ENCODE measurements around the gene SH3GLB2. TPM values are rescaled to one million over a fixed set of nuclear protein-coding genes. Genes with fewer than 3 reads are reported as not detected.

SH3GLB2 gene
- total RNA-seq, 1 experiment from 2014 or later = 184 TPM

DNA sequence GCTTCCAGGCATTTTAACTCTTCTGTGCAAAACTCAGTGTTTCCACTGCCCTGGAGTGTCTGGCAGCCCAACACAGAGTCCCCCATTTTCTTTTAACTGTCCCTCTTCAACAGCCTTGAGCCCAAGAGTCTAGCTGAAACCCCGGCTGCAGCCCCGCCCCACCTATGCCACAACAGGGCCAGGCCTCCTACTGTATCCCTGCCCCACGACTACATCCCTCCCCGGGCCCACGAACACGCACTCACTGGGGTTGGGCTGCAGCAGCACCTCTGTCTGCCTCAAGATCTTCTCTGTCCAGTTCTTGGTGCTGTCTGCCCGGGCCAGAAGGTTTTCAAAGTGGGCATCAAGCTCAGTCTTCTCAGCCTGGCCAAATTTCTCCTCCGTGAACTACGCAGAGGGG is 6.1 kb downstream of the SH3GLB2 start:
- H3K27ac ChIP-seq = no peak overlapping the region
- no peaks in the 10 kb centered on the region for H3K27me3 ChIP-seq (ENCODE audit: insufficient read depth, low read depth)
- intact Hi-C loops (cut with micrococcal nuclease; ENCODE audit: unreplicated experiment) = loop anchor here (10.0 kb wide), 2 partner anchors 337 to 463 kb away; partner anchors contain the start of gene SET
- no peaks in the 10 kb centered on the region for H3K9me3 ChIP-seq (ENCODE audit: insufficient read depth, low read depth)
- BruUV-seq (replicated peaks) = no TSS peak
- ChIA-PET POLR2A (ENCODE audit: unreplicated experiment) (interaction anchor here (0.7 to 0.9 kb wide), 2 partner anchors 204 to 206 kb away, joined by 7 to 25 read pairs; partner anchors contain the start of gene ENDOG), CTCF (no interaction called here)
- peaks cover 46% of the 10 kb centered on the region for H3K4me1 ChIP-seq (replicated peaks; ENCODE audit: insufficient read depth)
- peaks cover 3% of the 10 kb centered on the region; the same call in 1 of the 2 replicates for H3K36me3 ChIP-seq (ENCODE audit: low read depth)
- no peak for TF ChIP-seq EZH2 (IDR thresholded peaks at IDR 0.05; ENCODE audit: low read depth)
- TF ChIP-seq, protein P1, sequence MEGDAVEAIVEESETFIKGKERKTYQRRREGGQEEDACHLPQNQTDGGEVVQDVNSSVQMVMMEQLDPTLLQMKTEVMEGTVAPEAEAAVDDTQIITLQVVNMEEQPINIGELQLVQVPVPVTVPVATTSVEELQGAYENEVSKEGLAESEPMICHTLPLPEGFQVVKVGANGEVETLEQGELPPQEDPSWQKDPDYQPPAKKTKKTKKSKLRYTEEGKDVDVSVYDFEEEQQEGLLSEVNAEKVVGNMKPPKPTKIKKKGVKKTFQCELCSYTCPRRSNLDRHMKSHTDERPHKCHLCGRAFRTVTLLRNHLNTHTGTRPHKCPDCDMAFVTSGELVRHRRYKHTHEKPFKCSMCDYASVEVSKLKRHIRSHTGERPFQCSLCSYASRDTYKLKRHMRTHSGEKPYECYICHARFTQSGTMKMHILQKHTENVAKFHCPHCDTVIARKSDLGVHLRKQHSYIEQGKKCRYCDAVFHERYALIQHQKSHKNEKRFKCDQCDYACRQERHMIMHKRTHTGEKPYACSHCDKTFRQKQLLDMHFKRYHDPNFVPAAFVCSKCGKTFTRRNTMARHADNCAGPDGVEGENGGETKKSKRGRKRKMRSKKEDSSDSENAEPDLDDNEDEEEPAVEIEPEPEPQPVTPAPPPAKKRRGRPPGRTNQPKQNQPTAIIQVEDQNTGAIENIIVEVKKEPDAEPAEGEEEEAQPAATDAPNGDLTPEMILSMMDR (conservative IDR thresholded peaks at IDR 0.05) = no peak
- H4K20me1 ChIP-seq (ENCODE audit: insufficient read depth) = peaks cover 29% of the 10 kb centered on the region
- peaks cover 61% of the 10 kb centered on the region for H3K79me2 ChIP-seq (ENCODE audit: low read depth)
- no peak overlapping the region for H3K4me2 ChIP-seq
- no peak for DNase-seq
- peaks cover 34% of the 10 kb centered on the region for H3F3A ChIP-seq (ENCODE audit: insufficient read depth, low read depth)
- H2AFZ ChIP-seq = no peak overlapping the region
- H3K9me2 ChIP-seq (ENCODE audit: insufficient read depth) = no peaks in the 10 kb centered on the region
- H3K4me3 ChIP-seq = no peak overlapping the region

DNA sequence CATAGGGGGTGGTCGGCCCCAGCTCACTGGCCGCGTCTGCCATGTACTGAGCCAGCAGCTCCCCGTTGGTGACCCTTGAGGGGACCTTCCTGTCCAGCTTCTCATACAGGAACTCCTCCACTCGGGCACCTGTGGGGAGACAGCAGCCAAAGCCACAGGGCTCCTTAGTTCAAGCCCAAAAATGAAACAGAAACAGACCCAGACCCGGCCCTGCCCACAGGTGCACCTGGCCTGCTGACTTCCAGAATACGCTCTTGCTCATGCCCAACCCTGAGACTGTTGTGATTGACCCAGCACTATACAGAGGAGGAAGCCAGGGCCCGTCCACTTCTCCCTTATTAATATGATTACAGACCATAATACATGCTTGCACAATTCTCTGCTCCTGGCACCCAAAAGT is 7.0 kb downstream of the SH3GLB2 start:
- Histone ChIP-seq H3K79me2 (ENCODE audit: low read depth) (peaks cover 53% of the 10 kb centered on the region), H2AFZ (no peak overlapping the region), H3F3A (ENCODE audit: insufficient read depth, low read depth) (peaks cover 27% of the 10 kb centered on the region), H3K9me3 (ENCODE audit: insufficient read depth, low read depth) (no peaks in the 10 kb centered on the region), H3K4me1 (replicated peaks; ENCODE audit: insufficient read depth) (peaks cover 37% of the 10 kb centered on the region), H3K4me2 (no peak overlapping the region), H3K27me3 (ENCODE audit: insufficient read depth, low read depth) (no peaks in the 10 kb centered on the region), H3K27ac (no peak overlapping the region), H3K36me3 (ENCODE audit: low read depth) (peaks cover 3% of the 10 kb centered on the region; the same call in 1 of the 2 replicates), H3K4me3 (no peak overlapping the region), H4K20me1 (ENCODE audit: insufficient read depth) (peaks cover 24% of the 10 kb centered on the region), H3K9me2 (ENCODE audit: insufficient read depth) (no peaks in the 10 kb centered on the region)
- ChIA-PET POLR2A (ENCODE audit: unreplicated experiment) (interaction anchor here (0.9 kb wide), 1 partner anchor 203 kb away, joined by 7 read pairs; the partner anchor contains the start of gene ENDOG), CTCF (no interaction called here)
- BruUV-seq (replicated peaks) = no TSS peak
- intact Hi-C loops (cut with micrococcal nuclease; ENCODE audit: unreplicated experiment) = loop anchor here (10.0 kb wide), 2 partner anchors 336 to 464 kb away; partner anchors contain the start of gene SET
- no peak for TF ChIP-seq EZH2 (IDR thresholded peaks at IDR 0.05; ENCODE audit: low read depth)
- TF ChIP-seq, protein P1 (conservative IDR thresholded peaks at IDR 0.05) = no peak
- no peak for DNase-seq

DNA sequence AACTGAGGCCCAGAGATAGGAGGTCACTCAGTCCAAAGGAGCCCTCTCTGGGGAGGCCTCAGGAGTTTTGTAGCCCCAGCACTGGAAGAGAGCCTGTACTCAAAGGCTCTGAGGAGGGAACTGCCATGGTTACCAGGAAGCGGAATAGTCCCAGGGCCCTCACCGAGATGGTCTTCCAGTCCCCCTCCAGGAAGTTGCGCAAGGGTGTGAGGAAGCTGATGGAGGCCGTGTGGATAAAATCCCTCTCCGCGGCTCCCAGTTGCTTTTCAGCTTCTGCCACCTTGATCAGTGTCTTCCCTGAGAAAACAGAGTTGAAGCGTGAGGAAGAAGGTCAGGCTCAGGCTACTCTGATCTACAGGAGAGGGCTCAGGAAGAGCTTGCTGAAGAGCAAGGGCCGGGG is 13.5 kb downstream of the SH3GLB2 start:
- Histone ChIP-seq H3K27ac (no peak overlapping the region), H3K36me3 (ENCODE audit: low read depth) (peaks cover 13% of the 10 kb centered on the region; the same call in 1 of the 2 replicates), H3K4me3 (no peak overlapping the region), H2AFZ (no peak overlapping the region), H3K4me1 (replicated peaks; ENCODE audit: insufficient read depth) (no peaks in the 10 kb centered on the region), H3K4me2 (no peak overlapping the region), H4K20me1 (ENCODE audit: insufficient read depth) (peaks cover 12% of the 10 kb centered on the region; the same call in 1 of the 2 replicates), H3F3A (ENCODE audit: insufficient read depth, low read depth) (peaks cover 7% of the 10 kb centered on the region), H3K9me3 (ENCODE audit: insufficient read depth, low read depth) (no peaks in the 10 kb centered on the region), H3K79me2 (ENCODE audit: low read depth) (no peaks in the 10 kb centered on the region), H3K27me3 (ENCODE audit: insufficient read depth, low read depth) (no peaks in the 10 kb centered on the region), H3K9me2 (ENCODE audit: insufficient read depth) (no peaks in the 10 kb centered on the region)
- no peak for TF ChIP-seq EZH2 (IDR thresholded peaks at IDR 0.05; ENCODE audit: low read depth)
- TF ChIP-seq, protein P1 (conservative IDR thresholded peaks at IDR 0.05) = no peak
- DNase-seq = no peak
- ChIA-PET POLR2A (ENCODE audit: unreplicated experiment) (interaction anchor here (0.7 kb wide), 1 partner anchor 9 kb away, joined by 7 read pairs; no protein-coding TSS in a partner anchor), CTCF (no interaction called here)
- intact Hi-C loops (cut with micrococcal nuclease; ENCODE audit: unreplicated experiment) = no loop called here
- no TSS peak for BruUV-seq (replicated peaks)

Data from PC-9 (cell line).